ENCODE data around the gene SMIM35. TPM values are rescaled to one million over a fixed set of nuclear protein-coding genes. Genes with fewer than 3 reads are reported as not detected.

SMIM35 gene
- total RNA-seq, 1 experiment from 2014 or later = not detected

- Mint-ChIP-seq H3K4me1 (0 out of 4 replicates have a peak, but pooled peaks cover 0 to 3% of the 10 kb centered on the region in 2 experiments), H3K9me3 (no peaks in the 10 kb centered on the region), H3K27me3 (ENCODE audit: low read depth) (peaks cover 10% of the 10 kb centered on the region), H3K27ac (no peak overlapping the region), H3K4me3 (no peak overlapping the region), H3K36me3 (ENCODE audit: insufficient read depth in 1 of 3, low read depth in 3 of 3) (no peaks in the 10 kb centered on the region)
- Histone ChIP-seq H4K5ac (ENCODE audit: insufficient read length, low read depth, low read length) (no peak overlapping the region), H2BK5ac (ENCODE audit: insufficient read length, low read length) (no peak overlapping the region), H3K4ac (ENCODE audit: low read depth, low read length) (no peak overlapping the region), H2BK20ac (ENCODE audit: low read depth, low read length, poor library complexity, severe bottlenecking) (no peak overlapping the region), H2AFZ (ENCODE audit: low read length) (no peak overlapping the region), H2BK120ac (ENCODE audit: low read depth, low read length, poor library complexity, severe bottlenecking) (no peak overlapping the region), H4K8ac (replicated peaks; ENCODE audit: insufficient read length, low read depth, low read length) (no peak overlapping the region), H3K4me2 (ENCODE audit: insufficient read depth, insufficient read length, low read length) (no peak overlapping the region), H3K18ac (ENCODE audit: insufficient read length, low read depth, low read length) (no peak overlapping the region), H2BK15ac (ENCODE audit: low read depth, low read length) (no peak overlapping the region), H2BK12ac (ENCODE audit: insufficient read length, low read depth, low read length) (no peak overlapping the region), H3K9me3 (ENCODE audit: control insufficient read depth, low read depth, low read length) (no peaks in the 10 kb centered on the region), H3K9ac (ENCODE audit: extremely low read depth, insufficient read length, low read length) (no peak overlapping the region), H3K14ac (ENCODE audit: insufficient read depth, low read length) (no peak overlapping the region), H3T11ph (ENCODE audit: low read length) (no peak overlapping the region), H3K27me3 (ENCODE audit: insufficient read depth, low read length) (no peaks in the 10 kb centered on the region), H3K79me1 (ENCODE audit: insufficient read depth, low read depth, low read length, poor library complexity, severe bottlenecking) (no peaks in the 10 kb centered on the region), H3K23me2 (ENCODE audit: insufficient read length, low read depth, low read length, poor library complexity, severe bottlenecking) (no peaks in the 10 kb centered on the region), H3K27ac (ENCODE audit: insufficient read length, low read depth, low read length) (no peak overlapping the region), H4K91ac (ENCODE audit: insufficient read length, low read depth, low read length) (no peak overlapping the region), H3K79me2 (ENCODE audit: insufficient read depth, low read length) (no peaks in the 10 kb centered on the region), H3K23ac (ENCODE audit: insufficient read length, low read depth, low read length) (no peak overlapping the region), H3K4me1 (ENCODE audit: insufficient read depth, low read length) (no peaks in the 10 kb centered on the region), H2AK5ac (ENCODE audit: insufficient read length, low read length) (no peak overlapping the region), H4K20me1 (ENCODE audit: control insufficient read depth, insufficient read depth, insufficient read length) (no peaks in the 10 kb centered on the region), H3K56ac (ENCODE audit: insufficient read length, low read depth, low read length) (no peak overlapping the region)
- no CpG with 5 or more reads among the region's 5 CpGs for WGBS (ENCODE audit: extremely low coverage, insufficient read length, low lambda C conversion rate)
- no peak for TF ChIP-seq CTCF (conservative IDR thresholded peaks at IDR 0.05)
- DNase-seq = no peak
Observed at GRCh38 chr11:118046051-118046963, 40.5 kb downstream of the SMIM35 start.

Measured in H9 (cell line).